Fibroblast of villous mesenchyme (primary cell): Measurements from ENCODE around the gene CCDC6. TPM values are rescaled to one million over a fixed set of nuclear protein-coding genes. Genes with fewer than 3 reads are reported as not detected.
"Not testable (repeated sequence)": the region's sequence is repeated elsewhere in the genome, so short reads cannot be mapped to it uniquely, and the experiment has no call there.

ENCODE experiments used
- DNase-seq: peaks from one replicate; pipeline ENCODE4 v3.0.0-alpha.2; 2010; ENCODE audit warnings: low read depth
- H3K4me3 ChIP-seq: 2 replicates; pipeline ENCODE4 v1.5.1; 2011; ENCODE audit warnings: low read depth, mild to moderate bottlenecking, low read length
- CTCF ChIP-seq: IDR thresholded peaks from 2 replicates; pipeline ENCODE4 v1.5.1; 2012; ENCODE audit warnings: low read depth, mild to moderate bottlenecking, low read length; ENCODE audit not compliant: insufficient read depth
- total RNA-seq: library from RNA; depleted of rRNA; stranded (reverse); fragments of >200 nt; gene quantifications from 2 replicates; pipeline ENCODE4 v1.2.3, GENCODE V29; 2012

The CCDC6 gene
- total RNA-seq, 1 donor, result 52.2 TPM

DNA sequence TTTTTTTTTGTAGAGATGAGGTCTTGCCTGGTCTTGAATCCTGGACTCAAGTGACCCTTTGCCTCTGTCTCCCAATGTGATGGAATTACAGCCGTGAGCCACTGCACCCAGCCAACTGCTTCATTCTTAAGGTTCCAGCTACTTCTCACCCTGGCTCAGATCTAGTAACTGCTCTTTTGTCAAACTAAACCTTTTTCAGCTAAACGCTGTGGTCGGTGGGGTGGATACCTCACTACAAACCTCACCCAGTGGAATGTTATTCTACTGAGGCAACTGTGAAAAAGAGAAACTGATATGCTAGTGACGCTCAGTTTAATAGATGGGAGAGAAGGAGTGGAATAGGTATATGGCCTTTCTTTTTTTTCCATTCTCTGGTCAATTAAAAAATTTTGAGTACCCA lies 151.4 kb downstream of the CCDC6 start:
- no peak overlapping the region for H3K4me3 ChIP-seq
- TF ChIP-seq CTCF, result no peak
- no peak for DNase-seq

DNA sequence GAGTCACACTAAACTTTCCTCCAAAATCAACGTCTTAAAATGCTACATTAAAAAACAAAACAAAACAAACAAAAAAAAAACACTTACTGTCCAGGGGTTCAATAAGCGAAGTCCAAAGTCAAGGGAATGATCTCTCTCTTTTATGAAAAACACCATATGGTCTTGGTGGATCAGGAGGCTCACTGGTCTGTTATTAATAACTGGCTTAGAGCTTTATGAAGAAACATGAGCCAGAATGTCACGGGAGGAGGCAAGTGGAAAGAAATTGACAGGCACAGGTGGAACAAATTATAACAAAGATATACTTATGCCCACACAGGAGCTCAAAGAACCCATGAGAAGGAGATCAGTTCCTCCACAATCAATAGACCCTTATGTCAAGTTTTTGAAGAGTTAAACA lies 153.1 kb downstream of the CCDC6 start, which contains the start of gene MRLN:
Gene MRLN, minus strand, starts transcription at position 189 of the 400 bp plus-strand sequence.
- H3K4me3 ChIP-seq, result no peak within 1 kb of the TSS
- no peak for DNase-seq
- no peak for TF ChIP-seq CTCF

- no peak for TF ChIP-seq CTCF
- H3K4me3 ChIP-seq, result no peak overlapping the region
- DNase-seq, result no peak
These were observed 153.9 kb downstream of the CCDC6 start for GRCh38 chr10:59752278-59752940.

DNA sequence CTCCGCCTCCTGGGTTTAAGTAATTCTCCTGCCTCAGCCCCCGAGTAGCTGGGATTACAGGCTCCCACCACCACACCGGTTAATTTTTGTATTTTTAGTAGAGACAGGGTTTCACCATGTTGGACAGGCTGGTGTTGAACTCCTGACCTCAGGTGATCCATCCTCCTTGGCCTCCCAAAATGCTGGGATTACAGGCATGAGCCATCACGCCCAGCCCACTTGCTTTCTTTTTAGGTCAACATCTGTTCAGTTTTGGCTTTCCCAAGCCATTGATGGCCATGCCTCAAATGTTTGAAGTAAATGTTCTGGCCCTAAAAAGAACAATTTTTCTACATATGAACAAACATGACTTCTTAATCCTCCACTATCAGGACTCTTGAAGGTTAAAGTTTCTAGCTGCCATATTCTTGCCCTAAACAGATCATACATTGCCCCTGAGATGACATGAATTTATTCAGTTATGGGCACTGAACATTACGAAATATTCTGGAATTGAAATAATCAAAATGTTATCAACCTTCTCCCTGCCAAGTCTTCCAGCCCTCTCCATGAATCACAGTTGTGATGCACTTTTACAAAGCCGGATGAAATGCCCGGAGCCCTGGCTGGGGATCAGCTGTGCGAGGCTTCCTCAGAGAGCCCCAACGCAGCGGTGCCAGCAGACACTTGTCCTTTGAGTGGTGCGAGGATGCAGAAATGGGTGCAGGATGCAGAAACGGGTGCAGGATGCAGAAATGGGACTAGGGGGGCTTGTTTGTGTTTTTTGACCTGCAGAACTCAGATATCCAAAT lies 156.0 kb downstream of the CCDC6 start:
- TF ChIP-seq CTCF, result no peak
- no peak overlapping the region for H3K4me3 ChIP-seq
- no peak for DNase-seq

DNA sequence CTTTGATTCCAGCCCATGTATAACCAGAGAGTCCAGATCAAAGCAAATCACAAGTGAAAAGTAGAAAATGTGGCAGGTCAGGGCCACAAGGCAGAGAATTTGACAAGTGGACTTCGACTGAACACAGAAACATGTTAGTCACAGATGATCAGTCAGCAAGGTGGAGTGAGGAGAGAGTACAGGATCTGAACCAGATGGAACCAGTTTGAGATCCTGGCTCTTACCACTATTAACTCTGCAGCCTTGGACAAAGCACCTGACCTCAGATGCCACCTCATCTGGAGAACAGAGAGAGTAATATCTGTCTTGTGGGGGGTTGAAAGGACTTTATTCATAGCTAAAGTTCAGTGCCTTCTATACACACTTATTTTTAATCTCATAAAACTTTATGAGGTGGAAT lies 157.5 kb downstream of the CCDC6 start:
- no peak for TF ChIP-seq CTCF
- no peak overlapping the region for H3K4me3 ChIP-seq
- DNase-seq, result no peak

DNA sequence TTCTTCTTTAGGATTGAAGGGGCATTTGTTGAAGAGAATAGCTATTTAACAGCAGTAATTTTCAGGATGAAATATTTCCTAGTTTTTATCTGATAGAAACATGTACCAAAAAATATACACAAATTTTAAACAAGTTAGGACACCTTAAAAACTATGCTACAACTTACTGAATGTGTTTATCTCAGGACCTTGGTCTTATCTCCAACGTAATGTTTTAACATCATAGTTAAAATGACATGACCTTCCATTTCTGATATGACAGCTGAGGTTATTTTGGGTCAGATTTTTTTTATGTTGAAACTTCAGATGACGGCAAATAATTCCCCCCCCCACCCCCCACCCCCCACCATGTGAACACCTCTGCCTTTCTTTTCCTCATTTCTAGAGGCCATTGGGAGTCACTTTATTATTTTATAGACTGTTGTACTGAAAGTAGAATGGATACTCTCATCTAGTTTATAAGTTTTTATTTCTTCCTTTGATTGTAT lies 161.1 kb downstream of the CCDC6 start:
- DNase-seq, result no peak
- no peak for TF ChIP-seq CTCF
- no peak overlapping the region for H3K4me3 ChIP-seq

- H3K4me3 ChIP-seq, DNase-seq: not testable (repeated sequence)
These were observed 161.6 kb downstream of the CCDC6 start for GRCh38 chr10:59744762-59745161.

- H3K4me3 ChIP-seq, DNase-seq: not testable (repeated sequence)
These were observed 162.2 kb downstream of the CCDC6 start for GRCh38 chr10:59744156-59744555.
